Ecto neural progenitor cell (in vitro differentiated cells): ENCODE results near the gene TREML1.

Experiments used
- DNase-seq: peaks from one replicate; pipeline ENCODE4 v3.0.0-alpha.2; 2018; ENCODE audit warnings: low spot score

Gene TREML1

GRCh38 chr6:41177695-41178094, 23.5 kb upstream of the TREML1 start:
- no peak for DNase-seq

GRCh38 chr6:41177287-41177686, 23.1 kb upstream of the TREML1 start:
- no peak for DNase-seq

- no peak for DNase-seq
These were observed 22.0 kb upstream of the TREML1 start for GRCh38 chr6:41176189-41176588.

GRCh38 chr6:41175084-41175483, 20.9 kb upstream of the TREML1 start:
- DNase-seq: no peak

- DNase-seq: no peak
These were observed 20.5 kb upstream of the TREML1 start for GRCh38 chr6:41174610-41175009.

DNA sequence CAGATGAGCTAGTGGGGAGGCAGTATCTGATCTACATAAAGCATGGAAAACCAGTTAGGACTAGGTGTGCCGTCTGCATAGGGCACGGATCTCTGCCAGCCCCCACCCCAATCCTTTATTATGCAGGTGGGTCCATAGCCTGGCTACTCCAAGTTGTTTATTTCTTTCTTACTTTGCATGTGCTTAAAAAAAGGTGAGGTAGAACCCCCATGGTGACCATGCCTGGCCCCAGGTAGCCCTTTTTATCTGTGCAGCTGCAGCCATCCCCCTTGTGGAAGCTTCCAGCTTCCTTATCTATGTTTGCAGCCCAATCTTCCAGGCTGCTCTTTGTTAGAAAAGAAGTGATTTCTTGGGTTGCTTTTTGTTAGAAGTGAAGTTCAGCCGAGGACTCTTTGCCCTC, 17.8 kb upstream of the TREML1 start:
- DNase-seq: no peak

GRCh38 chr6:41170547-41171160, 16.5 kb upstream of the TREML1 start:
- DNase-seq: peak; percentile 24

- peak; percentile 60 for DNase-seq
These were observed 13.2 kb upstream of the TREML1 start for GRCh38 chr6:41167173-41167963.

DNA sequence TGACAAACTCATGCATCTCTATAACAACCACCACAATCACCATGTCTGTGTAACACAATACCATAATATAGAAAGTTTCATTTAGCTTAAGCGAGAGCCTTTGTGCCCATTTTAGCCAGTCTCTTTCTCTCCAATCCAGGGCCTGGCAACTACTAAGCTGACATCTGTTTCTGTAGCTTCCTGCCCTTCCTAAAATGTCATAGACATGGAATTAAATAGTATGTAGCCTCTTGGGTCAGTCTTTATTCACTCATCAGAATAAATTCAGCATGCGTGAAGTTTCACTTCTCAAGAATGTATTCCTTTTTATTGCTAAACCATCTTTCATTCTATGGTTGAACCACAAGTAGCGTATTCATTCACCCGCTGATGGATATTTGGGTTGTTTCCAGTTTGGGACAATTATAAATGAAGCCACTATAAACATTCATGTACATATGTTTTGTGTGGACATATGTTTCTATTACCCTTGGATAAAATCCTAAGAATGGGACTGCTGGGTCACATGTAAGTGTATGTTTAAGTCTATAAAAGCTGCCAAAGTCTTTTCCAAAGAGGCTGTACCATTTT, 10.5 kb upstream of the TREML1 start:
- DNase-seq: no peak

DNA sequence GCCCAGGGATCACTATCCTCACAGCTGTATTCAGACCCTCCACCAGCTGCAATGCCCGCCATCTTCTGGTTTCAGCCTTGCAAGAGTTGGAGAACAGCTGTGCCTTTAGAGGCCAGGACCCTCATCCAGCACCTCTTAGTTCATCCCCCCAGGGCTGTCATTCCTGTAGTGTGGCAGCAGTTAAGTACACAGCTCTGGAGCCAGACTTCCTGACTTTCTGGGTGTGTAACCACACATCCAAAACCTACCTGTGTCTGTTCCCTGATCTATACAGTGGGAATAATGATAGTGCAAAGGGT, 9.2 kb upstream of the TREML1 start:
- no peak for DNase-seq

GRCh38 chr6:41162687-41163418, 8.7 kb upstream of the TREML1 start, which contains the start of gene TREM2:
Gene TREM2, minus strand, starts transcription at chr6:41163116. Its CDS starts 34 bp downstream, at chr6:41163082.
- peak; percentile 52 for DNase-seq

DNA sequence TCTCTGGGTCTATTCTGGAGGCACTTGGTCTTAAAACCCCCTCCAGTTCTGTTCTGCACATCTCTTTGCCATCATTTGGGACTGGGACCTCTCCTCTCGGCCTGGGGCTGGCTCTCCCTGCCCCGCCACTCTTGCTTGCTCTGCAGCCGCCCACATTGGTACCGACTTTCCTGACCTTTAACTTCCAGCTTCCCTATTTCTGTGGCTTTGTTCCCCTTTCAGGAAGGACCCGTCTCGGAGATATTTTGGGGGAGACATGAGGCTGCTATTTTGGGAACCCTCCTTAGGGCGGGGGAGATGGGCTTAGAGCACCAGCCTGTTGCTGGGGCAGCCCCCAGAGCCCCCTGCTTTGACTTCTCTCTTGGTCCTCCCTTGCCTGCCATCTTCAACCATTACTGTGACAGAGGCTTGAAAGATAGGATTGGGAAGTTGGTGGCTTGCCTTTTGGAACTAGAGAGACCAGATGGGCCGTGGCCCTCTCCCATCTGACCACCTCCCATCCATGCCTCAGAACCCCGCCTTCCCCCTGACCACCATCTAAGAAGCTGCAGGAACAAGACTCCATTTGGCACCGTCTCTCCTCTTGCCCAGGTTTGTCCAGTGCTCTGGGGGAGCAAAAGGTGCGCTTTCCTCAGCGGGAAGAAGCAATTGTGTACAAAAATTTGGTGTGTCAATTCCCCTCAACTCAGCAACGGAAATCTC, 7.9 kb upstream of the TREML1 start:
- no peak for DNase-seq

DNA sequence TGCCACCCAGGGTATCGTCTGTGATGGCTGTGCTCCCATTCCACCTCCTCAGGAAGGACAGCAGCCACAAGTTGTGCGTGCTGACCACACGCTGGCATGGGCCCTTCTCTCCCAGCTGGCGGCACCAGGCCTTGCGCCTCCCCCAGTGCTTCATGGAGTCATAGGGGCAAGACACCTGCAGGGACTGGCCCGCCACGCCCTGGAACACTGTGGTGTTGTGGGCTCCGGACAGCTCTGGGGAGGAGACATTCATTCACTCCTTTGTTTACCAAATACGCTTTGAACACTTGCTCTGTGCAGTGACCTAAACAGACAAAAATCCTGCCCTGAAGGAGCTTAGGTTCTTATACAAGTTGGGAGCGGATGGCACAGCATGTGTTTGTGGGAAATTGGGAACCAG, 7.2 kb upstream of the TREML1 start:
- DNase-seq: no peak

DNA sequence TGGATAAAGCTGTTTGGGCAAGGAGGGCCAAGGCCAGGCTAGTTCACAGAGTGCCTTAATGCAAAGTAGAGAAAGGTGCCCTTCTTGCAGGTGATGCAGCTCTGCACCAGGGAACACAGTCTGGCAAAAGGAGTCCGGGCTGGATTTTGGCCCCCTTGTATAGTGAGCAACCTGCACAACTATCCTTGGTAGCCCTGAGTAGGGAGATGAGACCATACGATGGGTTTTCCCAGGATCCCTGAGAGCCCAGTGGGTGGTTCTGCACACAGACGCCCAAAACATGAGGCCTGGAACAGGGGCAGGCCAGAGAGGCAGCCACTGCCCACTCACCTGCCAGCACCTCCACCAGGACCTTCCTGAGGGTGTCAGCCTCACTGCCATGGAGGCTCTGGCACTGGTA, 6.8 kb upstream of the TREML1 start:
- no peak for DNase-seq

DNA sequence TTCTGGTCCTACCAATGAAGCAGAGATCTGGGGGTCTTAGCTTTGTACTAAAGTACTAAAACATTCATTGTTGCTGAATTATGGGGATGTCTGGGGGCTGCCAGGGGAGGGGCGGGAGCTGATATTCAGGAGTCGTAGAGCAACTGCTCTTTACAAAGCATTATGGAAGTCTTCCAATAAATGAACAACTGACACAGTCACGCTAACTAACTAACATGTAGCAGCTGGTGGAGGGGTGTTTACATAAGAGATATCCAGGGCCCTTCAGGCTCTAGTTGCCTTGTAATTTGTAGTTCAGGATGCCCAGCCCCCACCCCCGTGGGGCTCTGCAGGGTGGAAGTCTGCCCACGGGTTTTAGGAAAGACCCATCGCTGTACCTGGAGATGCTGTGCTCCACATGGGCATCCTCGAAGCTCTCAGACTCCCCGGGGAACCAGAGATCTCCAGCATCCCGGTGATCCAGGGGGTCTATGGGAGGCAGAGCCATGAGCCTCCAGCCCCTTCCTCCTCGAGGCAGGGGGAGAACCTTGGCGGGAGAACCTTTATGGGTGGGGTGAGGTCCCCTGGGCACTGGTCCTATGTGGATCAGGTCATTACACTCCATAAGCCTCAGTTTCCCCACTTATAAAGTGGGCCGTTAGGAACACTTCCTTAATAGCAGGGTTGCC, 5.4 kb upstream of the TREML1 start:
- no peak for DNase-seq

- DNase-seq: no peak
These were observed 3.2 kb upstream of the TREML1 start for GRCh38 chr6:41157323-41157722.

DNA sequence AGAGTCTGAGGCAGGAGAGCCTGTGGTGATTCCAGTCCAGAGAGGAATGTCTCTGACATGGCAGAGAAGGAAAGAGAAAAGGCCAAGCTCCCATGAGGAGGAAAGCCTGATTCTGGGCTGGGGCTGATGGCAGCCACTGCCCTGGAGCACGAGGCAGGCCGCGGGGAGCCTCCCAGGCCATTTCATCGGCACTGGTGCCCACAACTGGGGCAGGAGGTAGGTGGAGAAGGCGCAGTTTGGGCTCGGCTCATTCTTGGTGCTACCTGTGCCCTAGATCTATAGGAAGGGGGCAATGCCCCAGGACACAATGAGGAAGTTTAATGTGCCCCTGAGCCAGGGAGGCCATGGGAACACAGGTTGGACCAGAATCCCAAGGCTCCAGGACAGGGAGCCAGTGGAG, 2.6 kb upstream of the TREML1 start:
- DNase-seq: no peak

DNA sequence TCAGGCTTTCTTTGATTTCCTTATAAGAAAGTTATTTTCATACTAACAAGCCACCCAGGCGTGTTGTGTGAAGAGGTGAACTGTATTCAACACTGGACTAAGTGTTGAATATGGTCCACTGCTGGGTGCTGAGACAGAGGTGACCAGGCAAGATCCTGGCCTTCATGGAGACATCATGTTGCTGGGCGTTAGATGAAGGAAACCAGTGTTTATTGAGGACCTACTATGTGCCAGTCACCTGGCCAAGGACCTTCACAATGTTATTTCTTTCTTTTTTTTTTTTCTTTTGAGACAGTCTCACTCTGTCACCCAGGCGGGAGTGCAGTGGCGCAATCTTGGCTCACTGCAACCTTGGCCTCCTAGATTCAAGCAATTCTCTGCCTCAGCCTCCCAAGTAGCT, 1.9 kb upstream of the TREML1 start:
- no peak for DNase-seq

GRCh38 chr6:41155132-41155805, 1.1 kb upstream of the TREML1 start:
- DNase-seq: no peak

DNA sequence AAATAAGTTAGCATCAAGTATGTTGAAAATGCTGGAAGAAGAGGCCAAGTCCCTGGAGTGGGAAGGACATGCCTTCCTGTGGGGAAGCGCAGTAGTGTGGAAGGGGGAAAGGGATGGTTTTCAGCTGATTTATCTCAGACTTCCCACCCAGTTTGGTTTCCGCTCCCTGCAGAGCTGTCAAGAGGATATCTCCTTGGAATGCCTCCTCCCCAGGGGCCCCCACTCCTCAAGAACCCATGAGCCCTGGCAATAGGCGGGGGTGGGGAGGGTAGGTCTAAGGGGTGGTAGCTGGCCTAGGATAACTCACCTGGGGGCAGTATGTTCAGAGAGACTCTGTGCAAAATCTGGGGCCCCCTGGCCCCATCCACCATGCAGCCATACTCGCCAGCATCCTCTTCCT, 696 bp downstream of the TREML1 start:
- DNase-seq: no peak

- no peak for DNase-seq
These were observed 3.5 kb downstream of the TREML1 start for GRCh38 chr6:41150671-41151070.
